Measurements from ENCODE around the gene PARD3B. TPM values are rescaled to one million over a fixed set of nuclear protein-coding genes. Genes with fewer than 3 reads are reported as not detected.

The PARD3B gene
- total and polyA plus RNA-seq, 2 experiments from 2014 or later, result 4.3 to 8.5 TPM

- Histone ChIP-seq H3K27ac (no peak overlapping the region), H3K4me1 (ENCODE audit: low read depth) (no peaks in the 10 kb centered on the region), H3K27me3 (no peaks in the 10 kb centered on the region), H3K36me3 (no peaks in the 10 kb centered on the region), H3K9me3 (ENCODE audit: low read depth) (no peaks in the 10 kb centered on the region), H3K4me3 (no peak overlapping the region)
- DNase-seq (ENCODE audit: low read depth in 1 of 2, low spot score in 1 of 2), result no peak
- TF ChIP-seq, protein P1, sequence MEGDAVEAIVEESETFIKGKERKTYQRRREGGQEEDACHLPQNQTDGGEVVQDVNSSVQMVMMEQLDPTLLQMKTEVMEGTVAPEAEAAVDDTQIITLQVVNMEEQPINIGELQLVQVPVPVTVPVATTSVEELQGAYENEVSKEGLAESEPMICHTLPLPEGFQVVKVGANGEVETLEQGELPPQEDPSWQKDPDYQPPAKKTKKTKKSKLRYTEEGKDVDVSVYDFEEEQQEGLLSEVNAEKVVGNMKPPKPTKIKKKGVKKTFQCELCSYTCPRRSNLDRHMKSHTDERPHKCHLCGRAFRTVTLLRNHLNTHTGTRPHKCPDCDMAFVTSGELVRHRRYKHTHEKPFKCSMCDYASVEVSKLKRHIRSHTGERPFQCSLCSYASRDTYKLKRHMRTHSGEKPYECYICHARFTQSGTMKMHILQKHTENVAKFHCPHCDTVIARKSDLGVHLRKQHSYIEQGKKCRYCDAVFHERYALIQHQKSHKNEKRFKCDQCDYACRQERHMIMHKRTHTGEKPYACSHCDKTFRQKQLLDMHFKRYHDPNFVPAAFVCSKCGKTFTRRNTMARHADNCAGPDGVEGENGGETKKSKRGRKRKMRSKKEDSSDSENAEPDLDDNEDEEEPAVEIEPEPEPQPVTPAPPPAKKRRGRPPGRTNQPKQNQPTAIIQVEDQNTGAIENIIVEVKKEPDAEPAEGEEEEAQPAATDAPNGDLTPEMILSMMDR (IDR thresholded peaks at IDR 0.05; ENCODE audit: low read depth, low read length), result no peak
These were observed 613.1 kb downstream of the PARD3B start for GRCh38 chr2:205158404-205158803.

DNA sequence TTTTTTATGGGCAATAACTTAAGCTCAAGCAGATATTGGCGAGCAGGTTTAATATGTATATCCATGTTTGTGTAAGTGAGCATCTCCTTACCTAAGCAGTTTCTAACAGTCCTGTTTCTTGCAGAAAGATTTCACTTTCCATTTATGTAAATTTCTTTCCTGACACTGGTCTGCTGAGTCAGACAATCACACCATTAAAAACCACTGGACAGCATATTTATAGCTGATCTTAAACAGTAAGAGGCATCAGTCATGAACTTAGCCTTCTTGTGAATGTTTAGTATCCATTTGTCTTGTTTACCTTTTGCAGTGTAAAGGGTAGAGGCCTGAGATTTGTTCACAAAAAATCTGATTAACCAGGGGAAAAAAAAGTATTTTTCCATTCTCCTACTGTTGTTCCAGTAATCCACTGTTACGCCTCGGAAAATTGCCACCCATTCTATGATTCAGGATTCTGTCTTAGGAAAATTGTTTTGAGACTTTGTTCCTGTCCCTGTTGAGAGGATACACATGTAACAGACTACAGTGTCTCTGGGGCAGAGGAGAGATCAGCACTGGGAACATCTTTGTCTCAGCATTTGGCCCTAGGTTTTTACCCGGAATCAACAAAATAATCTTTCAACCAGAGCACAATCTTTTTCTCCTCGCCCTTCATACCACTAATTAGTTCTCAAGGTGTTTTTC lies 616.0 kb downstream of the PARD3B start:
- H3K36me3 ChIP-seq, result no peaks in the 10 kb centered on the region
- H3K27ac ChIP-seq, result no peak overlapping the region
- H3K4me3 ChIP-seq, result no peak overlapping the region
- H3K4me1 ChIP-seq (ENCODE audit: low read depth), result no peaks in the 10 kb centered on the region
- no peak for DNase-seq (ENCODE audit: low read depth in 1 of 2, low spot score in 1 of 2)
- H3K9me3 ChIP-seq (ENCODE audit: low read depth), result no peaks in the 10 kb centered on the region
- TF ChIP-seq, protein P1 (IDR thresholded peaks at IDR 0.05; ENCODE audit: low read depth, low read length), result no peak
- no peaks in the 10 kb centered on the region for H3K27me3 ChIP-seq

GRCh38 chr2:205166745-205167144 lies 621.5 kb downstream of the PARD3B start:
- Histone ChIP-seq H3K4me1 (ENCODE audit: low read depth) (no peaks in the 10 kb centered on the region), H3K4me3 (no peak overlapping the region), H3K27ac (no peak overlapping the region), H3K36me3 (no peaks in the 10 kb centered on the region), H3K9me3 (ENCODE audit: low read depth) (no peaks in the 10 kb centered on the region), H3K27me3 (no peaks in the 10 kb centered on the region)
- TF ChIP-seq, protein P1 (IDR thresholded peaks at IDR 0.05; ENCODE audit: low read depth, low read length), result no peak
- DNase-seq (ENCODE audit: low read depth in 1 of 2, low spot score in 1 of 2), result peak in 1 of 2 donors; percentile 44

DNA sequence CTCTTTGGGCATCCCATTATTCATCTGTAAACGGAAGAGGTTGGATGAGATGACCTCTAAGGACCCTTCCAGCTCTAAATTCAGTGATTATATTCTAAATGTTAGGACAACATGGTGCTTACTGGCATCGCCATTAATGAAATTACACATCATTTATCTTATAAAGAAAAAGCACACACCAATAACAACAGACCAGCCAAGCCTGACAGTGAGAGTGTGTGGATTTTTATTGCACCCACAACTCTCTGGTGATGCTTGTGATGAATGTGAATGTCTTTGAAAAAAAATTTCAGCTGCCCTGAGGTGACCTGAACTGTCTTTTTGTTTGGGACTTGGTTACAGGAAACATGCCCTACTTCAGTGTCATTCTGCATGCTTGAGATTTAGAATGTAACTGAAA lies 623.7 kb downstream of the PARD3B start:
- Histone ChIP-seq H3K27ac (no peak overlapping the region), H3K27me3 (no peaks in the 10 kb centered on the region), H3K4me3 (no peak overlapping the region), H3K4me1 (ENCODE audit: low read depth) (no peaks in the 10 kb centered on the region), H3K36me3 (no peaks in the 10 kb centered on the region), H3K9me3 (ENCODE audit: low read depth) (no peaks in the 10 kb centered on the region)
- no peak for DNase-seq (ENCODE audit: low read depth in 1 of 2, low spot score in 1 of 2)
- TF ChIP-seq, protein P1 (IDR thresholded peaks at IDR 0.05; ENCODE audit: low read depth, low read length), result no peak

DNA sequence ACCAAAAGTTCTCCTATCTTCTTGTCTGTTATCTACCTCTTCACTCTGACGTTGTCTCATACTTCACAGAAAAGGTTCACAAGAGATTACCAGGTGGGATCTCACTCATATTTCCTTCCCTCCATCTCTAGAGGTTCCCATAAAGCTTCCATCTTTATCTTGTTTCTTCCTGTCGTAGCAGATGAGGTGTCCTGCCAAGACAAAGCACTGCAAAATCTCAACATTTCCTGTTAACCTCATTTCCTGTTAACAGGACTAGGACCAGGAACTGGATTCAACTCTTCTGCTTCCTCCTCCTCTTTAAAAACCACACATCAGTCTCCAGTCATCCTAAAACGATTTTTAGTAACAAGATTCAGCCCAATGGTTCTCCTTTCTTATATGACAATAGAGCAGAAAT lies 624.2 kb downstream of the PARD3B start:
- Histone ChIP-seq H3K27me3 (no peaks in the 10 kb centered on the region), H3K9me3 (ENCODE audit: low read depth) (no peaks in the 10 kb centered on the region), H3K27ac (no peak overlapping the region), H3K36me3 (no peaks in the 10 kb centered on the region), H3K4me3 (no peak overlapping the region), H3K4me1 (ENCODE audit: low read depth) (no peaks in the 10 kb centered on the region)
- peak in 1 of 2 donors; percentile 7 for DNase-seq (ENCODE audit: low read depth in 1 of 2, low spot score in 1 of 2)
- TF ChIP-seq, protein P1 (IDR thresholded peaks at IDR 0.05; ENCODE audit: low read depth, low read length), result no peak
